ENCODE data around the gene SKA2. TPM values are rescaled to one million over a fixed set of nuclear protein-coding genes. Genes with fewer than 3 reads are reported as not detected.

The SKA2 gene, protein sequence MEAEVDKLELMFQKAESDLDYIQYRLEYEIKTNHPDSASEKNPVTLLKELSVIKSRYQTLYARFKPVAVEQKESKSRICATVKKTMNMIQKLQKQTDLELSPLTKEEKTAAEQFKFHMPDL
- total RNA-seq (10 to 100 TPM; 20.5 to 25.8 TPM), polyA plus RNA-seq (100 to 1,000 TPM in 1 of 2 donors, 10 to 100 TPM in 1; 29.1 to 111 TPM)
- long read RNA-seq, donor 1, transcript SKA2-206 (3 exons, 595 nt) = minor isoform, 7 of 25 reads
- long read RNA-seq, donor 1, transcript SKA2-201 (4 exons, 2,798 nt) = major isoform, 11 of 25 reads
- long read RNA-seq, donor 1, partial matches to known transcripts = 2 of 25 reads
- long read RNA-seq, donor 1, other reads (novel, unspliced or antisense) = 1 of 25 reads
- long read RNA-seq, donor 2, transcript SKA2-201 (4 exons, 2,798 nt) = major isoform, 5 of 12 reads
- long read RNA-seq, donor 2, partial matches to known transcripts = 1 of 12 reads
- long read RNA-seq, donor 2, other reads (novel, unspliced or antisense) = 4 of 12 reads

GRCh38 chr17:59154721-59155438 lies at the start of gene SKA2:
TSS of gene SKA2 (minus strand) at chr17:59155186. CDS start at chr17:59155163, 23 bp downstream.
- DNase-seq (peak; percentile 96 to 98), ATAC-seq (ENCODE audit: low FRiP score) (peak; percentile 98)
- 0% methylated on average over 39 of the region's 39 CpGs for WGBS, 2 donors
- Histone ChIP-seq H3K4me3 (ENCODE audit: low read length in 2 of 2) (peak within 1 kb of the TSS; percentile 58 to 62), H3K4me1 (ENCODE audit: control insufficient read depth in 1 of 2, insufficient read depth in 2 of 2, low read length in 2 of 2) (peaks cover 0 to 1% of the 10 kb centered on the region in 2 donors), H3K27me3 (ENCODE audit: control insufficient read depth in 1 of 2, insufficient read depth in 2 of 2, low read length in 1 of 2) (no peaks in the 10 kb centered on the region), H3K27ac (ENCODE audit: low read depth in 1 of 2, low read length in 2 of 2) (peak within 1 kb of the TSS in 1 of 2 donors; percentile 79), H3K36me3 (ENCODE audit: control insufficient read depth in 1 of 2, insufficient read depth in 2 of 2, low read length in 1 of 2) (no peaks in the 10 kb centered on the region), H3K9me3 (ENCODE audit: control insufficient read depth, low read length) (no peaks in the 10 kb centered on the region)
- intact Hi-C loops (cut with DNase I) = loop anchor here in 1 of 2 donors (5.0 kb wide), 1 partner anchor 48 kb away; the partner anchor contains the start of gene TRIM37

DNA sequence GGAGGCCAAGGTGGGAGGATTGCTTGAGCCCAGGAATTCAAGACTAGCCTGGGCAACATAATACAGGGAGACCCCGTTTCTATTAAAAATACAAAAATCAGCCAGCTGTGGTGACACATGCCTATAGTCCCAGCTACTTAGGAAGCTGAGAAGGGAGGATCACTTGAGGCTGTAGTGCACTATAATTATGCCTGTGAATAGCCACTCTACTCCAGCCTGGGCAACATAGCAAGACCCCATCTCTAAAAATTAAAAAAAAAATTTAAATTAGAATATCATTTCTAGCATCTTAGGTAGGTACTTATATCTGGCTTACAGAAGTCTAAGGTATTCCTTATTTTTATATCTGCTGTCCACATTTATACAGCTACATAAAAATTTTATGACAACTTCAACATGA lies 47.3 kb upstream of the SKA2 start:
- Histone ChIP-seq H3K4me1 (ENCODE audit: control insufficient read depth in 1 of 2, insufficient read depth in 2 of 2, low read length in 2 of 2) (no peaks in the 10 kb centered on the region), H3K36me3 (ENCODE audit: control insufficient read depth in 1 of 2, insufficient read depth in 2 of 2, low read length in 1 of 2) (no peaks in the 10 kb centered on the region), H3K27ac (ENCODE audit: low read depth in 1 of 2, low read length in 2 of 2) (no peak overlapping the region), H3K27me3 (ENCODE audit: control insufficient read depth in 1 of 2, insufficient read depth in 2 of 2, low read length in 1 of 2) (no peaks in the 10 kb centered on the region), H3K4me3 (ENCODE audit: low read length in 2 of 2) (no peak overlapping the region), H3K9me3 (ENCODE audit: control insufficient read depth, low read length) (no peaks in the 10 kb centered on the region)
- DNase-seq (no peak), ATAC-seq (ENCODE audit: low FRiP score) (no peak)
- WGBS, 2 donors = 95% methylated on average over 1 of the region's 1 CpG
- intact Hi-C loops (cut with DNase I) = no loop called here

DNA sequence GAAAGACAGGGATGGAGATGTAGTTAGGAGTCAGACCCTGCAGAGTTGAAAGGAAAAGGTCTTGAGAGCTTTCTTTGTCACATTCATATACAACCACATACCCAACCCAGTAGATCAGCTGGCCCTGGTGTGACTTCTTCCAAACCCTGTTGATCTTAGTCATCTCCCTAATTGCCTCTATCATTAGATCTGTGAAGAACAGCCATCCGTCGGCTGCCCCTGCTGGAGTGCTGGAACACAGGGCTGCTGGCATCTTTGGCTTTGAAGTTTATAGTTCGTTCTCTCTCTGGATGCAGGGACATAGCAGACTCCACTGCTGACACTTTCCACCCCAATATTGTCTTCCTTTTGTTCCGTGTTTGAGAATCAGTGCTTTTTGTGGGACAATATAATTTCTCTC lies 44.4 kb upstream of the SKA2 start:
- H3K4me3 ChIP-seq (ENCODE audit: low read length in 2 of 2) = no peak overlapping the region
- intact Hi-C loops (cut with DNase I) = no loop called here
- ATAC-seq (ENCODE audit: low FRiP score) = no peak
- 89 to 93% methylated on average over 4 of the region's 4 CpGs for WGBS, 2 donors
- DNase-seq = no peak
- no peaks in the 10 kb centered on the region for H3K36me3 ChIP-seq (ENCODE audit: control insufficient read depth in 1 of 2, insufficient read depth in 2 of 2, low read length in 1 of 2)
- no peak overlapping the region for H3K27ac ChIP-seq (ENCODE audit: low read depth in 1 of 2, low read length in 2 of 2)
- no peaks in the 10 kb centered on the region for H3K27me3 ChIP-seq (ENCODE audit: control insufficient read depth in 1 of 2, insufficient read depth in 2 of 2, low read length in 1 of 2)
- no peaks in the 10 kb centered on the region for H3K4me1 ChIP-seq (ENCODE audit: control insufficient read depth in 1 of 2, insufficient read depth in 2 of 2, low read length in 2 of 2)
- no peaks in the 10 kb centered on the region for H3K9me3 ChIP-seq (ENCODE audit: control insufficient read depth, low read length)

GRCh38 chr17:59193336-59193862 lies 38.4 kb upstream of the SKA2 start:
- H3K4me3 ChIP-seq (ENCODE audit: low read length in 2 of 2) = no peak overlapping the region
- 94% methylated on average over 3 of the region's 3 CpGs for WGBS, 2 donors
- H3K36me3 ChIP-seq (ENCODE audit: control insufficient read depth in 1 of 2, insufficient read depth in 2 of 2, low read length in 1 of 2) = no peaks in the 10 kb centered on the region
- ATAC-seq (ENCODE audit: low FRiP score) = no peak
- no peak overlapping the region for H3K27ac ChIP-seq (ENCODE audit: low read depth in 1 of 2, low read length in 2 of 2)
- DNase-seq = no peak
- H3K27me3 ChIP-seq (ENCODE audit: control insufficient read depth in 1 of 2, insufficient read depth in 2 of 2, low read length in 1 of 2) = no peaks in the 10 kb centered on the region
- intact Hi-C loops (cut with DNase I) = no loop called here
- H3K9me3 ChIP-seq (ENCODE audit: control insufficient read depth, low read length) = no peaks in the 10 kb centered on the region
- H3K4me1 ChIP-seq (ENCODE audit: control insufficient read depth in 1 of 2, insufficient read depth in 2 of 2, low read length in 2 of 2) = no peaks in the 10 kb centered on the region

DNA sequence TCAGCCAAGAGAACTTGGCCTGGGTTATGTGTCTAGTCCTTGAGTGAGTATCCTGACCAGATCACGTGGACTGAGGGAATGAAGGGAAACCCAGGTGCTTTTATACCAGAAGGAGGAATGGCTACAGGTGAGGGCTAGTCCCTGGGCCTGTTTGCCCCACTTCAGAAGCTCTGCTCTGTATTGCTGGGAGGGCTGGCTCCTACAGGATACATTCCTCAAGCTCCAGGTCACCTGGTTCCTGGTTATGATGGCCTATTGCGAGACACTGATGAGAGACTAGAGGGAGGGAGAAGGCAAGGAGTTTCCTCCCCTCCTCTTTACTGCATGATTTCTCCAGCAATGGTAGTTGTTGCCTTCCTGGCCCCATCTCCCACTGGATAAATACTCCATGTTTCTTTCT lies 35.8 kb upstream of the SKA2 start:
- no peak overlapping the region for H3K4me3 ChIP-seq (ENCODE audit: low read length in 2 of 2)
- ATAC-seq (ENCODE audit: low FRiP score) (no peak), DNase-seq (no peak)
- 95 to 96% methylated on average over 2 of the region's 2 CpGs for WGBS, 2 donors
- intact Hi-C loops (cut with DNase I) = no loop called here
- H3K36me3 ChIP-seq (ENCODE audit: control insufficient read depth in 1 of 2, insufficient read depth in 2 of 2, low read length in 1 of 2) = no peaks in the 10 kb centered on the region
- H3K27ac ChIP-seq (ENCODE audit: low read depth in 1 of 2, low read length in 2 of 2) = no peak overlapping the region
- no peaks in the 10 kb centered on the region for H3K4me1 ChIP-seq (ENCODE audit: control insufficient read depth in 1 of 2, insufficient read depth in 2 of 2, low read length in 2 of 2)
- no peaks in the 10 kb centered on the region for H3K9me3 ChIP-seq (ENCODE audit: control insufficient read depth, low read length)
- no peaks in the 10 kb centered on the region for H3K27me3 ChIP-seq (ENCODE audit: control insufficient read depth in 1 of 2, insufficient read depth in 2 of 2, low read length in 1 of 2)

GRCh38 chr17:59186850-59187249 lies 31.9 kb upstream of the SKA2 start:
- 95 to 100% methylated on average over 3 of the region's 3 CpGs for WGBS, 2 donors
- intact Hi-C loops (cut with DNase I) = no loop called here
- no peak overlapping the region for H3K4me3 ChIP-seq (ENCODE audit: low read length in 2 of 2)
- no peaks in the 10 kb centered on the region for H3K4me1 ChIP-seq (ENCODE audit: control insufficient read depth in 1 of 2, insufficient read depth in 2 of 2, low read length in 2 of 2)
- ATAC-seq (ENCODE audit: low FRiP score) = no peak
- H3K9me3 ChIP-seq (ENCODE audit: control insufficient read depth, low read length) = no peaks in the 10 kb centered on the region
- no peak overlapping the region for H3K27ac ChIP-seq (ENCODE audit: low read depth in 1 of 2, low read length in 2 of 2)
- no peaks in the 10 kb centered on the region for H3K36me3 ChIP-seq (ENCODE audit: control insufficient read depth in 1 of 2, insufficient read depth in 2 of 2, low read length in 1 of 2)
- DNase-seq = no peak
- H3K27me3 ChIP-seq (ENCODE audit: control insufficient read depth in 1 of 2, insufficient read depth in 2 of 2, low read length in 1 of 2) = no peaks in the 10 kb centered on the region

- no peak for ATAC-seq (ENCODE audit: low FRiP score)
- no peak for DNase-seq
- no peak overlapping the region for H3K27ac ChIP-seq (ENCODE audit: low read depth in 1 of 2, low read length in 2 of 2)
- H3K4me3 ChIP-seq (ENCODE audit: low read length in 2 of 2) = no peak overlapping the region
- H3K4me1 ChIP-seq (ENCODE audit: control insufficient read depth in 1 of 2, insufficient read depth in 2 of 2, low read length in 2 of 2) = no peaks in the 10 kb centered on the region
- no peaks in the 10 kb centered on the region for H3K36me3 ChIP-seq (ENCODE audit: control insufficient read depth in 1 of 2, insufficient read depth in 2 of 2, low read length in 1 of 2)
- H3K9me3 ChIP-seq (ENCODE audit: control insufficient read depth, low read length) = no peaks in the 10 kb centered on the region
- intact Hi-C loops (cut with DNase I) = no loop called here
- no peaks in the 10 kb centered on the region for H3K27me3 ChIP-seq (ENCODE audit: control insufficient read depth in 1 of 2, insufficient read depth in 2 of 2, low read length in 1 of 2)
Measured at GRCh38 chr17:59185997-59186396, 31.0 kb upstream of the SKA2 start.

DNA sequence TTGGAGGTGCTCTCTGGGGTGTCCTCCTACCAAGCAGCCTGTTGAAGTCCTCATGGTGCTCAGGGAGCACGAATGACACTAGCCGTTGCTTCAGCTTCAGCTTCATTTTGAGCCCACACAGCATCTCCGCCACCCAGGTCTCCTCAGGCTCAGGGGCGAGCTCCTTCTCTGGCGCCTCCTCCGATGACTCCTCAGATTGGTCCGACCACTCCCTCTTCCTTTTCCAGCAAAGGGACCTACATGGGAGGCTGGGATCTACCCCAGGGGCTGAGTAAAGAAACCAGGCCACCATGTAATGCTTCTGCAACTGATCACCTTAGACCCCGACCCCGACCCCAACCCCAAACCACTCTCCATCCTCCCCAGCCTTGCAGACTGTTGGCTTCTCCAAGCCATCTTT lies 26.5 kb upstream of the SKA2 start:
- intact Hi-C loops (cut with DNase I) = no loop called here
- WGBS, 2 donors = 96 to 99% methylated on average over 9 of the region's 9 CpGs
- H3K4me3 ChIP-seq (ENCODE audit: low read length in 2 of 2) = no peak overlapping the region
- no peaks in the 10 kb centered on the region for H3K36me3 ChIP-seq (ENCODE audit: control insufficient read depth in 1 of 2, insufficient read depth in 2 of 2, low read length in 1 of 2)
- H3K9me3 ChIP-seq (ENCODE audit: control insufficient read depth, low read length) = no peaks in the 10 kb centered on the region
- no peak overlapping the region for H3K27ac ChIP-seq (ENCODE audit: low read depth in 1 of 2, low read length in 2 of 2)
- no peaks in the 10 kb centered on the region for H3K4me1 ChIP-seq (ENCODE audit: control insufficient read depth in 1 of 2, insufficient read depth in 2 of 2, low read length in 2 of 2)
- H3K27me3 ChIP-seq (ENCODE audit: control insufficient read depth in 1 of 2, insufficient read depth in 2 of 2, low read length in 1 of 2) = no peaks in the 10 kb centered on the region
- ATAC-seq (ENCODE audit: low FRiP score) = no peak
- DNase-seq = no peak
